Measurements from ENCODE around the gene EBP. TPM values are rescaled to one million over a fixed set of nuclear protein-coding genes. Genes with fewer than 3 reads are reported as not detected.
"Not testable (repeated sequence)": the region's sequence is repeated elsewhere in the genome, so short reads cannot be mapped to it uniquely, and the experiment has no call there.

Gene EBP
- total RNA-seq, 1 donor from 2014 or later, result 53.4 TPM

DNA sequence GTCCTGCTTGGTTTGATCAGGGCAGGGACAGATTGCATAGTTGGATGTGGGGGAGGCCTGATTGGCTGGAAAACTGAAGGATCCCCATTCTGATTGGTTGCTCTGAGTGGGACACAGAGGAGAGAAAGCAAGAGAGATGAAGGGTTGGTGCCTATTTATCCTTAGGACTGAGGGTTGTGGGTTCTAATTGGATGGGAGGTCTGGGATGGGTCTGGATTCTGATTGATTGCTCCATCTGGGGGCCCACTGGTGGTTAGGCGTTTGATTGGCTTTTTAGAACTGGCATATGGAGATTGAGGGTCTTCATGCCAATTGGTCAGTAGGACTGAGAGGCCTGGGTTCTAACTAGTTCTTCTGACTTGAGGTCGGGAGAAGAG lies 644 bp upstream of the EBP start:
- no peak for DNase-seq (ENCODE audit: low spot score in 2 of 2)
- no peak for FAIRE-seq

DNA sequence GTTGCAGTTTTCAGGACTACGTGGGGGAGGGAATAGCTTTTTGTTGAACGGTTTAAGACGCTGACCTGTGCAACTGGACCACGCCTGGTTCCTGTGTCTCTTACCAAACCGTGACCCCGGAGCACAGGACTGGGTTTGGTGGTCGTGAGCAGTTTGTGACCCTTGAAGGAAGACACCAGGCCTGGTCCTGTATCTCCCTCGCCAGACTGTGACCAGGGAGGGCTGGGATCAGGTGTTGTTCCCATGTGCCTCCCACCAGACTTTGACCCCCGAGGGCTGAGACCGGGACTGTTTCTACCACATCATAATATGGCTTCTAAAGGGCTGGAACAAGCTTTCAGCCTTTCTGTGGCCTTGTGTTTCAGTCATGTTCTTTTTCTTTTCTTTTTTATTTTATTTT lies 683 bp downstream of the EBP start:
- FAIRE-seq (no peak), DNase-seq (ENCODE audit: low spot score in 2 of 2) (no peak)

DNA sequence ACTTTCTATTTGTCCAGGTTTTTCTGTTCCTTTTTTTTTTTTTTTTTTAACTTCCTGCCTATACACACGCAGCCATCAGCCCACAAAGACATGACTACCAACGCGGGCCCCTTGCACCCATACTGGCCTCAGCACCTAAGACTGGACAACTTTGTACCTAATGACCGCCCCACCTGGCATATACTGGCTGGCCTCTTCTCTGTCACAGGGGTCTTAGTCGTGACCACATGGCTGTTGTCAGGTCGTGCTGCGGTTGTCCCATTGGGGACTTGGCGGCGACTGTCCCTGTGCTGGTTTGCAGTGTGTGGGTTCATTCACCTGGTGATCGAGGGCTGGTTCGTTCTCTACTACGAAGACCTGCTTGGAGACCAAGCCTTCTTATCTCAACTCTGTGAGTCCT lies 2.1 kb downstream of the EBP start:
- DNase-seq (ENCODE audit: low spot score in 2 of 2) (no peak), FAIRE-seq (no peak)

DNA sequence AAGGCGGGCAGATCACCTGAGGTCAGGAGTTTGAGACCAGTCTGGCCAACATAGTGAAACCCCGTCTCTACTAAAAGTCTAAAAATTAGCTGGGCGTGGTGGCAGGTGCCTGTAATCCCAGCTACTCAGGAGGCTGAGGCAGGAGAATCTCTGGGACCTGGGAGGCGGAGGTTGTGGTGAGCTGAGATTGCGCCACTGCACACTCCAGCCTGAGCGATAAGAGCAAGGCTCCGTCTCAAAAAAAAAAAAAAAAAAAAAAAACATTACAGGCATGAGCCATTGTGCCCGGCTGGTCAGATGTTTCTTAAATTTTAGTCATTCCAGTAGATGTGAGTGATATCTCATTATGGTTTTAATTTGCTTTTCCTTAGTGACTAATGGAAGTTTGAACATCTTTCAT lies 4.2 kb downstream of the EBP start:
- DNase-seq (ENCODE audit: low spot score in 2 of 2); FAIRE-seq: not testable (repeated sequence)

DNA sequence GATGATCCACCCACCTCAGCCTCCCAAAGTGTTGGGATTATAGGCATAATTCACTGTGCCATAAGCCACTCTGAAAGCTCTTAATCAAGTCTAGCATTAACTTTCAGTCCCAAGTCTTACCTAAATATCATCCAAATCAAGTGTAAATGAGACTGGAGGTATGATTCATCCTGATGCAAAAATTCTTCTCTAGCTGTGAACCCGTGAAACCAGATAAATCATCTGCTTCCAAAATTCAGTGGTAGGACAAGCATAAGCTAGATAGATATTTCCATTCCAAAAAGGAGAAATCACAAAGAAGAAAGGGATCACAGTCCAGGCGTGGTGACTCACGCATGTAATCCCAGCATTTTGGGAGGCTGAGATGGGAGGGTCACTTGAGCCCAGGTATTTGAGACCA lies 9.1 kb downstream of the EBP start:
- no peak for DNase-seq (ENCODE audit: low spot score in 2 of 2)
- no peak for FAIRE-seq

DNA sequence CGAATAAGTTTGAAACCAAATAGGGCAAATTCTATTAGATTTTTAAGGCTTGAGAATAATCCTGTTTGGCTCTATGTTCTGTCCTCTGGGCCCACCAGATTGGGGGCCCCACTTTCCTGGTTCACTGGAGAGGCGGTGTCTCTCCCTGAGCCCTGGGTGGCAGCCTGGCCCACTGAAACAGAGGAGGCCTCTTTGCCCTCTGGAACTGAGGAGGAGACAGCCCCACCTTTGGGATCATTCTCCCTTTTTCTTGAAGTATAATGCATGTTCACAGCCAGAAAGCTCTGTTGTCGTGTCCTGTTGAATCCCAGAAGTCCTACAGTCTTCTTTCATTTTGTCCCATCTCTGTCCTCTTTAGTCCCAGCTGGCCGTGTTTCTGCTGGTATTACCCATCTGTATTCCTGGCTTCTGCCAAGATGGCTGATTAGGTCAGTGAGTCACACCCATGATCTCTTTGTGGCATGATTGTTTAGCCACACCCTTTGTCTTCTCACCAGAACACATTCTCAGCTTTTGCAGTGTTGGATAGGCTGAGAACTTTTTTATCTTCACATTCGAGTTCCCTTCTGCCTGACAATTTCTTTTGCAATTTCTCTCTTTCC lies 9.9 kb downstream of the EBP start:
- FAIRE-seq, result no peak
- DNase-seq (ENCODE audit: low spot score in 2 of 2), result no peak

DNA sequence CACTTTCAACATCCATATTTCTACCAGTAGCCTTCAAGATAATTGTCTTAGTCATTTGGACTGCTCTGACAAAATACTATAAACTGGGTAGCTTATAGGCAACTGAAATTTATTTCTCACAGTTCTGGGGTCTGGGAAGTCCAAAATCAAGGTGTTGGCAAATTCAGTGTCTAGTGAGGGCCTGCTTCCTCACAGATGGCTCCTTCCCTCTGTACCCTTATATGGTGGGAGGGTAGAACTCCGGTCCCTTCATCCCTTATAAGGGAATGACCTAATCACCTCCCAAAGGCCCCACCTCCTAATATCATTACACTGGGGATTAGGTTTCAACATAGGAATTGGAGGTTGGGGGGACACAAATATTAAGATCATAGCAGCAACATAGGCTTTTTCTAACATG lies 10.6 kb downstream of the EBP start:
- DNase-seq (ENCODE audit: low spot score in 2 of 2) (no peak), FAIRE-seq (no peak)

DNA sequence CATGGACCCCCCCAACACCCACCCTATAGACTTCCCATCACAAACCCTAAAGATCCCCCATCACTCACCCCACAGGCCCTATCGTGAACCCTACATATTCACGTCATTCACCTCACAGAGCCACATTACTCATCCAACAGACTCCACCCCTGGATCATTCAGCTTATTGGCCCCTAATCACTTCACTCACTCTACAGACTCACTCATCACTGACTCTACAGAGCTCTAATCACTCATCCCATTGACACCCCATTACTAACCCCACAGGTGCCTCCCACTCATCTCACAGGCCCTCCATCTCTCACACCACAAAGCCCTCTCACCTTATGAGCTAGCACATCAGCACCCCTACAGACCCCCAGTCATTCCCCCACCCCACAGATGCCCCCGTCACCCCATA lies 11.6 kb downstream of the EBP start:
- DNase-seq (ENCODE audit: low spot score in 2 of 2) (no peak), FAIRE-seq (no peak)

DNA sequence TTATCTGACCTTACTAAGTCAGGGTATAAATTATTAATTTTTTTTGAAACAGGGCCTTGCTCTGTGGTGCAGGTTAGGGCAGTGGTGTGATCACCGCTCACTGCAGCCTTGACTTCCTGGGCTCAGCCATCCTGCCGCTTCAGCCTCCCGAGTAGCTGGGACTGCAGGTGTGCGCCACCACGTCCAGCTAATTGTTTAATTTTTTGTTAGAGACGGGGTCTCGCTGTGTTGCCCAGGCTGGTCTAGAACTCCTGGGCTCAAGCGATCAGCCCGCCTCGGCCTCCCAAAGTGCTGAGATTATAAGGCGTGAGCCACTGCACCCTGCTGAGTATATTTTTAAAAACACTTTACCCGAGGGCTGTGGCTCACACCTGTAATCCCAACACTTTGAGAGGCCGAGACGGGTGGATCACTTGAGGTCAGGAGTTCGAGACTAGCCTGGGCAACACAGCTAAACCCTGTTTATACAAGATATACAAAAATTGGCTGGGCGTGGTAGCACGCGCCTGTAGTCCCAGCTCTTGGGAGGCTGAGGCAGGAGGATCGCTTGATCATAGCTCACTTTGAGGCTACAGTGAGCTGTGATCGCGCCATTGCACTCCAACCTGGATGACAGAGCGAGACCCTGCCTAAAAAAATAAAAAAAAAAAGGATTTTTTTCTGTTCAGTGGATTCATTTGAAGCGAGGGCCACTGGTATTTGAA lies 17.2 kb downstream of the EBP start:
- FAIRE-seq (no peak), DNase-seq (ENCODE audit: low spot score in 2 of 2) (no peak)

DNA sequence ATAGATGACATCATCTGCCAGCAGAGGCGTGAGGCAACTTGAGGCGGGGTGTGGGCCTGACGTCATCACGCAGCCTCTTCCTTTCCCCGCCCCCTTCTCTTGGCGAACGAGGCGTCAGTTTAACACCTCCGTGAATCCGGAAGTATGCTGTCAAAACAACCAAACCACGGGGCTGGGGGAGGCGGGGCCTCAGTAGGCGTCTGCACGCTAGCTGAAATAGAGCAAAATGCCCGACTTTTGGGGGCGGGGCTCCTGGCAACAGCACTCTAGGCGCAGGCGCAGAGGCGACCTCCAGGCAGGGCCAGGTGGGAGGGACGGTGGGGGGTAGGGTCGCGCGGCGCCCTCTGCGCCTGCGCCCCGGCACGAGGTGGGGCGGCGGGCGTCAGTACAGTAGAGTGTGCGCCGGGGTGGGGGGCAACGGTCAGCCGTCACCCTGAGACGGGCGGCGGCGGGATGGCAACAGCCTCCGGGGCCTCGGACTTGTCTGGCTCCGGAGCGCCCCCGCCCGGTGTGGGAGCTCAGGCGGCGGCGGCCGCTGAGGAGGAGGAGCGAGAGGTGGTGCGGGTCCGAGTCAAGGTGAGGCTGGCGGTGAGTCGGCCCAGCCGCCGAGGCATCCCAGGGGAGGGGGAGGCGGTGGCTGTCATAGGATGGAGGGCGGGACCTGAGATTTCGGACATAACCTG lies 17.9 kb downstream of the EBP start, which contains the start of gene TBC1D25:
Gene TBC1D25, plus strand, starts transcription at position 370 of the 683 bp plus-strand sequence. Its CDS starts 84 bp downstream, at position 454.
- FAIRE-seq (no peak), DNase-seq (ENCODE audit: low spot score in 2 of 2) (peak; percentile 76)

DNA sequence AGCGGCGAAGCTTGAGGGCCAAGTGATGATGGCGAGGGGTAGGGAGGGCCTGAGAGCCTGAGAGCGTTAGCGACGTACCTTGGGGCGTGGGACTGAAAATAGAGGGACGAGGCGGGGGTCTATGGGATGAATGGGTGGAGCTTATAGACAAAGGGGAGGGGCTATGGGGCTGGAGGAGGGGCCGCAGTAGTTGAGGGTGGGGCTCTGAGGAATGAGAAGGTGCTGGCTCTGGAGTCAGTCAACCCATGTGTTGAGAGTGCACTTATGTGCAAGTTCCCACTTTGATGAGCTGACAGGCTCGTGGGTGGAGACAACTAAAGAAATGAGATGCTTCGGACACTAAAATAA lies 18.4 kb downstream of the EBP start:
- FAIRE-seq, result no peak
- peak in 1 of 2 donors; percentile 35 for DNase-seq (ENCODE audit: low spot score in 2 of 2)

DNA sequence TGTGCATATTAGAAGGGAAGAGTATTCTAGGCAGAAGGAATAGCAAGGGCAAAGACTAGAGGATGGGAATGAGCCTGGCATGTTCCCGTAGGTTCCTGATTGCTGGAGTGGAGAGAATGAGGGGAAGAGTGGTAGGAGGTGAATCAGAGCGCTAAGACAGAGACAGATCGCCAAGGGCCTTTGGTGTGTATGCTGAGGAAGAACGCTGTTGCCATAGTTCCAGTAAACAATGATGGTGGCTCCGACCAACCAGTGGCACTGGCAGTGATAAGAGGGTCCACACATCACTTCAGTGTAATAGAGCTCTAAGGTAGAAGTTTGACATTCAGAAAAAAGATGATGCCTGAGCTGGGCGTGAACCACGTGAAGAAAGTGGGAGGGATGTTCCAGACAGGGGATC lies 18.9 kb downstream of the EBP start:
- FAIRE-seq (no peak), DNase-seq (ENCODE audit: low spot score in 2 of 2) (no peak)

DNA sequence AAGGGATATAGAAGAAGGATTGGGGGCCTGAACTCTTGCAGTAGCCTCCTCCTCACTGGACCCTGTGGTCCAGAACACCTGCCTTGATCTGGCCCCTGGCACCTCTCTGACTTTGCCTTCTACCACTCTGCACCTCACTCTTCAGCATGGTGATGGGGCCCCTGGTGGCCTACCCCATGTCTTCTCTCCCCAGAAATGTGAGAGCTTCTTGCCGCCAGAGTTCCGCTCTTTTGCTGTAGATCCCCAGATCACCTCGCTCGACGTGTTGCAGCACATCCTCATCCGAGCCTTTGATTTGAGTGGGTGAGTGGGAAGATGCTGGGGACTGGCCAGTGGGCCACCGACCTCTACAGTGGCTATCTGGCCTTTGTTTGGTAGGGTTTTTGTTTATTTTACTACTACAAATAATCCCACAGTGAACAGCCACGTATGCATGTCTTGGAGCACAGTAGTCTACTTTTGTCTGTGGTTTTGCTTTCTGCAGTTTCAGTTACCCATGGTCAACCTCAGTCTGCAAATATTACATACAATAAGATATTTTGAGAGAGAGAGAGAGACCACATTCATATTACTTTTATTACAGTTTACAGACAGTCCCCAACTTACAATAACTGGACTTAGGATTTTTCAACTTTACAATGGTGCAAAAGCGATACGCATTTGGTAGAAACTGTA lies 19.7 kb downstream of the EBP start:
- FAIRE-seq (no peak), DNase-seq (ENCODE audit: low spot score in 2 of 2) (no peak)

DNA sequence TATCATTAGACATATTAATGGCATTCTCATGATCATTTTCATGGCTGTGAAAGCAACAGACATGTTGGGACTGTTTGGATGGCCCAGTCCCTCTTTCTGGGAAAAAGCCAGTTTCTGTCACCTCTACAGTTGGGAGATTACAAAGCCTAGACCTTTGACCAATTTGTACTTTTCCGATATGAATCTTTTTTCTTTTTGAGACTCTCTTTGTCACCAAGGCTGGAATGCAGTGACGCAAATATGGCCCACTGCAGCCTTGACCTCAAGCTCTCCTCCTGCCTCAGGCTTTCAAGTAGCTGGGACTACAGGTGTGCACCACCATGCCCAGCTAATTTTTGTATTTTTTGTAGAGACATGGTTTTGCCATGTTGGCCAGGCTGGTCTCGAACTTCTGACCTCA lies 27.3 kb downstream of the EBP start:
- no peak for DNase-seq (ENCODE audit: low spot score in 2 of 2)
- FAIRE-seq, result no peak

DNA sequence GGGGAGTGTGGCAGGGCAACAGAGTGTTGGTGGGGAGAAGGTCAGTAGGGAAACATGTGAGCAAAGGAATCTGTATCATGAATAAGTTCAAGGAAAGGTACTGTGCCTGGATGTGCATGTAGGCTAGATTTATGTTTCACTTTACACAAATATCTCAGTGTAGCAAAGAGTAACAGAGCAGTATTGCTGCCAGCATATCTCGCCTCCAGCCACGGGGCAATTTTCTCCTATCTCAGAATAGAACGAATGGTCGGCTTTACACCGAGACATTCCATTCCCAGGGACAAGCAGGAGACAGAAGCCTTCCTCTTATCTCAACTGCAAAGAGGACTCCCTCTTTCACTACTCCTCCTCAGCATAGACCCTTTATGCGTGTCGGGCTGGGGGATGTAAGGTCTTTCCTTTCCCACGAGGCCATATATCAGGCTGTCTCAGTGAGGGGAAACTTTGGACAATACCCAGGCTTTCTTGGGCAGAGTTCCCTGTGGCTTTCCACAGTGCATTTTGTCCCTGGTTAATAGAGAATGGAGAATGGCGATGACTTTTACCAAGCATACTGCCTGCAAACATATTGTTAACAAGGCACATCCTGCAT lies 34.2 kb downstream of the EBP start:
- not testable (repeated sequence) for FAIRE-seq; DNase-seq (ENCODE audit: low spot score in 2 of 2)

DNA sequence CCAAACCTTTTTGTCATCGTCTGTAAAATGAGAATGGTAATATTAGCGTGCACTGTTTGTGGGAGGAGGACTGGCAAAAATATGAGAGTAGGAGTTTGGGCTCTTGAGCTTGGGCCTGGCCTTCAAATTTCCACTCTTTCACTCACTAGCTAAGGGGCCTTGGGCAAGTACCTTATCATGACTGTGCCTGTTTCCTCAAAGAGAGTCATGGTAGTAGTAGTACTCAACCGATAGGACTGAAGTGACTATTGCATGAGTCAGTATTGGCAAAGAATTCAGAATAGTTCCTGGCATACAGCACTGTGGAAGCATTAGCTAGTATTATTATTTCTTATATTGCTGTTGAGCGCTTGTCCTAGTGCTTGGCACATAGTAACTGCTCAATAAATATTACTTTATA lies 36.7 kb downstream of the EBP start:
- no peak for FAIRE-seq
- no peak for DNase-seq (ENCODE audit: low spot score in 2 of 2)

DNA sequence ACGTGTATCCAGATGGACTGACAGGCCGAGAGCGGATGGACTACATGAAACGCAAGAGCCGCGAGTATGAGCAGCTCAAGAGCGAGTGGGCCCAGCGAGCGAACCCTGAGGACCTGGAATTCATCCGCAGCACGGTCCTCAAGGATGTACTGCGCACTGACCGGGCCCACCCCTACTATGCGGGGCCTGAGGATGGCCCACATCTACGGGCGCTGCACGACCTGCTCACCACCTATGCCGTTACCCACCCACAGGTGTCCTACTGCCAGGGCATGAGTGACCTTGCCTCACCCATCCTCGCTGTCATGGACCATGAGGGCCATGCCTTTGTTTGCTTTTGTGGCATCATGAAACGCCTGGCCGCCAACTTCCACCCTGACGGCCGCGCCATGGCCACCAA lies 38.0 kb downstream of the EBP start:
- FAIRE-seq (no peak), DNase-seq (ENCODE audit: low spot score in 2 of 2) (no peak)

DNA sequence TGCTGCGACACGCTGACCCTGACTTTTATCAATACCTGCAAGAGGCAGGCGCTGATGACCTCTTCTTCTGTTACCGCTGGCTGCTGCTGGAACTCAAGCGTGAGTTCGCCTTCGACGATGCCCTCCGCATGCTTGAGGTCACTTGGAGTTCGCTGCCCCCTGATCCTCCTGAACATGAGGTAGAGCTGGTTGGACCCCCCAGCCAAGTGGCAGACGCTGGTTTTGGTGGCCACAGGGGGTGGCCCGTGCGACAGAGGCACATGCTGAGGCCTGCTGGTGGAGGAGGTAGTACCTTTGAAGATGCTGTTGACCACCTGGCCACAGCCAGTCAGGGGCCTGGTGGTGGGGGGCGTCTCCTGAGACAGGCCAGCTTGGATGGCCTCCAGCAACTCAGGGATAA lies 38.4 kb downstream of the EBP start:
- FAIRE-seq, result no peak

DNA sequence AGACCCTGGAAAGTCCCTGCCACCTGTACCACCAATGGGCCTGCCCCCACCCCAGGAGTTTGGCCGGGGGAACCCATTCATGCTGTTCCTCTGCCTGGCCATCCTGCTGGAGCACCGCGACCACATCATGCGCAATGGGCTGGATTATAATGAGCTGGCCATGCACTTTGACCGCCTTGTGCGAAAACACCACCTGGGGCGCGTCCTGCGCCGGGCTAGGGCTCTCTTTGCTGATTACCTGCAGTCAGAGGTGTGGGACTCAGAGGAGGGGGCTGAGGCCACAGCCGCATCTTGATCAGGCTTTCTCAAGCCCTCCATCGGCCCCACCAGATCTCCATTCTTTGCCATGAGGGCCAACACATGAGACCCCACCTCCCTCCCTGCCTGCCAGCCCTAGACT lies 39.1 kb downstream of the EBP start:
- FAIRE-seq (no peak), DNase-seq (ENCODE audit: low spot score in 2 of 2) (no peak)

More for the DNA sequence above, 38.4 kb downstream of the EBP start:
- DNase-seq (ENCODE audit: low spot score in 2 of 2), result no peak

DNA sequence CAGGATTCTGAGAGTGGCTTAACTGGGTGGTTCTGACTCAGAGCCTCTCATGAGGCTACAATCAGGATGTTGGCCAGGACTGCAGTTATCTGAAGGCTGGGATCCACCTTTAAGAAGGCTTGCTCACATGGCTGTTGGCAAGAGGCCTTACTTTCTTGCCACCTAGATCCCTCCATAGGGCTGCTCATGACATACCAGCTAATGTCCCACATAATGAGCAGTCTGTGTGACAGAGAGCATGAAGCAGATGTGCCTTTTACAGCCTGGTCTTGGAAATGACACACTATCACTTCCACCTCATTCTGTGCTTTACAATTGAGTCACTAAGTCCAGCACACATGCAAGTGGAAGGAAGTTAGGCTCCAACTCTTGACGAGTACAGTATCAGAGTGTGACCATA lies 48.4 kb downstream of the EBP start:
- no peak for FAIRE-seq
- no peak for DNase-seq (ENCODE audit: low spot score in 2 of 2)

DNA sequence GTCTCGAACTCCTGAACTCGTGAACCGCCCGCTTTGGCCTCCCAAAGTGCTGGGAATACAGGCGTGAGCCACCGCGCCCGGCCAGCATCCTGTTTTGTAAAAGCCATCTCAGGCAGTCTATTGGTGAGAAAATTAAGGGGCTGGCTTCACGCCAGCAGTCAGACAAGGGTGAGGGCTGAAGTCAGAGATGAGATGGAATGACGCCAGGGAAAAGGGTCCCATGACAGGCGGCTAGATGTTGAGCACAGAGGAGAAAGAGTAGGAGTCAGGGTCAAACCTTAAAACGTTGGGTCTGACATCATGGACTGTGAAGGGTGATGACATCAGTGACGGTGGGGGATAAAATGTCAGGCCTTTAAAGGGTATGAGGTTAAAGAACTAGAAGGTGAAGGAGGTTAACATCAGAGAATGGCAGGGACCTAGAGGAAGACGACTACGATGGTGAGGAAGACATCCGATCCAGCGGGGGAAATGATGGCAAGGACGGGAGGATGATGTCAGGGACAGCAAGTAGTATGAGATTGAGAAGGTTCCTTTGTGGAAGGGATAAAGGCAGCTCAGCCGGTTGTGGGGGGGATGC lies 52.2 kb downstream of the EBP start:
- FAIRE-seq, result no peak
- DNase-seq (ENCODE audit: low spot score in 2 of 2), result no peak

Data from frontal cortex (tissue), 4 donors.